Stimulated activated memory B cell treated with anti-CD40 and anti-IgM and Interleukin-4, amounts not matched to agents 10 μg/mL and 1 μg/mL and 100 μg/mL, for 72 hours (primary cell): ENCODE data around the gene DIP2A.

Experiments
- ATAC-seq: fragments of 150-1000 bp; cut with Tn5 transposase; 2 replicates; pipeline ENCODE4 v1.10.0; 2021
- H3K27ac Mint-ChIP-seq: one replicate; pipeline ENCODE4 v1.8.0; 2022; ENCODE audit warnings: mild to moderate bottlenecking, mixed read lengths
- H3K27me3 Mint-ChIP-seq: one replicate; pipeline ENCODE4 v1.8.0; 2022; ENCODE audit warnings: mixed read lengths
- H3K36me3 Mint-ChIP-seq: one replicate; pipeline ENCODE4 v1.8.0; 2022; ENCODE audit warnings: mixed read lengths
- H3K4me1 Mint-ChIP-seq: one replicate; pipeline ENCODE4 v1.8.0; 2022; ENCODE audit warnings: mixed read lengths
- H3K4me3 Mint-ChIP-seq: one replicate; pipeline ENCODE4 v1.8.0; 2022; ENCODE audit warnings: mild to moderate bottlenecking, moderate library complexity, mixed read lengths
- H3K9me3 Mint-ChIP-seq: one replicate; pipeline ENCODE4 v1.8.0; 2022; ENCODE audit warnings: mixed read lengths

Gene DIP2A

GRCh38 chr21:46477765-46478164 lies 19.1 kb downstream of the DIP2A start:
- Mint-ChIP-seq H3K27me3 (no peaks in the 10 kb centered on the region), H3K4me3 (no peak overlapping the region), H3K27ac (no peak overlapping the region), H3K36me3 (peaks cover 28% of the 10 kb centered on the region), H3K9me3 (no peaks in the 10 kb centered on the region), H3K4me1 (peaks cover 17% of the 10 kb centered on the region)
- no peak for ATAC-seq

- Mint-ChIP-seq H3K9me3 (no peaks in the 10 kb centered on the region), H3K4me1 (peaks cover 22% of the 10 kb centered on the region), H3K36me3 (peaks cover 28% of the 10 kb centered on the region), H3K27ac (no peak overlapping the region), H3K4me3 (no peak overlapping the region), H3K27me3 (no peaks in the 10 kb centered on the region)
- no peak for ATAC-seq
These were observed 20.2 kb downstream of the DIP2A start for GRCh38 chr21:46478910-46479309.

- no peak for ATAC-seq
- peaks cover 12% of the 10 kb centered on the region for H3K4me1 Mint-ChIP-seq
- no peaks in the 10 kb centered on the region for H3K27me3 Mint-ChIP-seq
- no peak overlapping the region for H3K27ac Mint-ChIP-seq
- H3K36me3 Mint-ChIP-seq = peaks cover 33% of the 10 kb centered on the region
- no peaks in the 10 kb centered on the region for H3K9me3 Mint-ChIP-seq
- no peak overlapping the region for H3K4me3 Mint-ChIP-seq
These were observed 21.8 kb downstream of the DIP2A start for GRCh38 chr21:46480466-46480865.

DNA sequence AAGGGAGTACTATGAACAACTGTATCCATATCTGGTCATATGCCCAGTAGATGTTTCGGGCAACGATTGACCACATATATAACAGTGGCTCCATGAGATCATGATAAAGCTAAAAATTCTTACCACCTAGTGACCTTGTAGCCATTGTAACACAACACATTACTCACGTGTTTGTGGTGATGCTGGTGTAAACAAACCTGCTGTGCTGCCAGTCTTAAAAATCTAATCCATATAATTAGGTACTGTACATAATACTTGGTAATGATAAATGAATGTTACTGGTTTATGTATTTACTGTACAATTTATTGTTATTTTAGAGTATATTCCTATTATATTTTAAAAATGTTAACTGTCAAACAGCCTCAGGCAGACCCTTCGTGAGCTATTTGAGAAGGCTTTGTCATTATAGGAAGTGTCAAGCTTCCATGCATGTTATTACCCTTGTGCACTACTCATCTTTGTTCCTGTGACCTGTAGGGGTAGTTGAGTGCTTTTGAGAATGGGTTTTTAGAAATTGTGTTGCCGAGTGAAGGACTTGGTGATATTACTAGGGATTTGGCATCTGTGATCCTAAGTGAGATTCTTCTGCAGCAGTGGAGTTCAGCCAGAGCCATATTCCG lies 23.6 kb downstream of the DIP2A start:
- no peaks in the 10 kb centered on the region for H3K27me3 Mint-ChIP-seq
- H3K36me3 Mint-ChIP-seq = peaks cover 36% of the 10 kb centered on the region
- no peak overlapping the region for H3K4me3 Mint-ChIP-seq
- H3K4me1 Mint-ChIP-seq = peaks cover 12% of the 10 kb centered on the region
- H3K9me3 Mint-ChIP-seq = no peaks in the 10 kb centered on the region
- no peak for ATAC-seq
- no peak overlapping the region for H3K27ac Mint-ChIP-seq

GRCh38 chr21:46482846-46483231 lies 24.1 kb downstream of the DIP2A start:
- H3K4me1 Mint-ChIP-seq = peaks cover 12% of the 10 kb centered on the region
- ATAC-seq = no peak
- H3K27me3 Mint-ChIP-seq = no peaks in the 10 kb centered on the region
- H3K36me3 Mint-ChIP-seq = peaks cover 36% of the 10 kb centered on the region
- no peak overlapping the region for H3K27ac Mint-ChIP-seq
- H3K9me3 Mint-ChIP-seq = no peaks in the 10 kb centered on the region
- H3K4me3 Mint-ChIP-seq = no peak overlapping the region

DNA sequence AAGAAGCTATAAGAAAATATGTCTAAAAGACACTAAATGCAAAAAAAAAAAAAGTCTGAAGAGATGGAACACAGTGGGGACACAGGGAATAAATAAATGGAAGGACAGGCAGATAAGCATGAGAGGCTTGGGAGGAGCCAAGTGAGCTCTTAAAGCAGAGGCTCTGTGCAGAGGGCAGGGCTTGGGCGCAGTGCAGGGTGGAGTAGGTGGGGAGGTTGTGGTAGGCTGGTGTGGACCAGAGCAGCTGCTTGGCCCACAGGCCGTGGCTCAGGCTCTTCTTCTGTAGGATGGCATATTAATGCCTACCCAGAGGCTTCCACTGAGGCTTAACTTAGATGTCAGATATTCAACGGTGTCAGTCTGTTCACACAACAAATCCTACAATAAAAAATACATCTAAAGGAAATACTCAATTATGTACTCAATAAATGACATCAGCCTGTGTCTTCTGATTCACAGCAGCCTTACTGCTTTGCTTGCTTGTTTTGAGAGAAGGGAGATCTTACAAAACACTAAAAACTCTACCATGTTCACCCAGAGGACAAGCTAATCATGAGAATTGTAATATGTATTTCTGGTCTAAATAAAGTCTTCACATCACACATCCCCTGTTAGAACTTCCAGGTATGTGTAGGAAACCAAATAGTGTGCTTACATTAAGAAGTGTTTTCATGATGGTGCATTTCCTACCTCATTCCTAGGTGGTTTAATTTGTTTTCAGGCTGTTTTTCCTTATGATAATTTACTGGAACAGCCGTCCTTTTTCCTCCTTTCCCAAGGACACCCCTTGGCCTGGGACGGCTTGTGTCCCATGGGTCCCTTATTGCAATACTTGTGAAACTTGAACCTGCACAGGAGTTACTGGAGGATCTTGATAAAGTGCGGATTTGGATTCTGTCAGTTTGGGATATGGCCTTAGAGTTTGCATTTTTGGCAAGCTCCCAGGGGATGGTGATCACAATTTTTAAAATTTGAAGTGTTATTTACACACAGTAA lies 24.9 kb downstream of the DIP2A start:
- no peaks in the 10 kb centered on the region for H3K27me3 Mint-ChIP-seq
- peaks cover 39% of the 10 kb centered on the region for H3K36me3 Mint-ChIP-seq
- ATAC-seq = no peak
- peaks cover 12% of the 10 kb centered on the region for H3K4me1 Mint-ChIP-seq
- H3K27ac Mint-ChIP-seq = no peak overlapping the region
- H3K9me3 Mint-ChIP-seq = no peaks in the 10 kb centered on the region
- H3K4me3 Mint-ChIP-seq = no peak overlapping the region

DNA sequence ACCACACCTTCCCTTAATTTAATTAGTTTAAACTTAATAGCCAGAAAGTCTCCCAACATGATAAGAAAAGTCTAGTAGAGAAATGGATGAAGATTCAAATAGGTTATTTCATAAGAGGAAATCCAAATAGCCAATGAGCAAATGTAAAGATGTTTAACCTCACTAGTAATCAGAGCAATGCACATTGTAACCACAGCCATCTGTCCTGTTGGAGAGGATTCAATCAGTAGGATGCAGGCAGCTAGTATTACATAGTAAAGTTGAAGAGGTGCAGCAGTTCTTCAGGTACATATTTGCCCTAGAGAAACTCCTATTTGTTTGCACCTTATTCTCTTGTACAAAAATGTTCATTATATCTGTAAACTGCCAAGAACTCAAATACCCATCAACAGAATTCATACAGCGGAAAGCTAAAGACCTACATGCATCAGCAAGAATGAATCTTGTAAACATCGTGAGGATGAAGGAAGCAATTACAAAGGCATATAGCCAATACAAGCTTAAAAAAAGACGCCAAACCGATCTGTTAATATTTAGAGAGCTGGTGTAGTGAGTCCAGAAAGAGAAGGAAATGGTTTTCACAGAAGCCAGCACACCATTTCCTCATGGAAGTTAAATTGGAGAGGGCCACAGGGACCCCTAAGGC lies 27.9 kb downstream of the DIP2A start:
- Mint-ChIP-seq H3K36me3 (peaks cover 34% of the 10 kb centered on the region), H3K9me3 (no peaks in the 10 kb centered on the region), H3K27me3 (no peaks in the 10 kb centered on the region), H3K27ac (no peak overlapping the region), H3K4me1 (peaks cover 12% of the 10 kb centered on the region), H3K4me3 (no peak overlapping the region)
- ATAC-seq = no peak

DNA sequence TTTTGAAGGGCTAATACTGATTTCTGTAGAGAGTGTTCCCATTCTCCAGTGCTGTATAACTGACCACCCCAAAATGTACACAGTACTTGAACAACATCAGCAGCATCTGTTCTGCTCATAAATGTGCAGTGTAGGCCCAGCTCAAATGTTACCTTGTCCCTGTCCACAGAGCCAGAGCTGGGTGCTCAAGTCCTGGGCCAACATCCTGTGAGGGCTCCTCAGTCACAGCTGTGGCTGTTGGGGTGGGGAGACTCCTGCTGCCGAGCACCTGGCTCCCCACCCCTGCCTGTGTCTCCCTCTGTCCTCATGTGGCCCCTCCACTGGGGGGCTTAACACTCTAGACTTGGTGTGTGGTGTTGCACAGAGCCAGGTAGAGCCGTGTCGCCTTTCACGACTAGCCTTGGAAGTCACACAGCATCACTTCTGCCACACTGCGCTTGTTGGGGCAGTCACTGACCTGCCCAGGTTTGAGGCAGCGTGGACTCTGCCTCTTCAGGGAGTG lies 30.5 kb downstream of the DIP2A start:
- no peaks in the 10 kb centered on the region for H3K9me3 Mint-ChIP-seq
- no peaks in the 10 kb centered on the region for H3K27me3 Mint-ChIP-seq
- H3K36me3 Mint-ChIP-seq = peaks cover 60% of the 10 kb centered on the region
- H3K4me1 Mint-ChIP-seq = no peaks in the 10 kb centered on the region
- H3K27ac Mint-ChIP-seq = no peak overlapping the region
- ATAC-seq = no peak
- no peak overlapping the region for H3K4me3 Mint-ChIP-seq

DNA sequence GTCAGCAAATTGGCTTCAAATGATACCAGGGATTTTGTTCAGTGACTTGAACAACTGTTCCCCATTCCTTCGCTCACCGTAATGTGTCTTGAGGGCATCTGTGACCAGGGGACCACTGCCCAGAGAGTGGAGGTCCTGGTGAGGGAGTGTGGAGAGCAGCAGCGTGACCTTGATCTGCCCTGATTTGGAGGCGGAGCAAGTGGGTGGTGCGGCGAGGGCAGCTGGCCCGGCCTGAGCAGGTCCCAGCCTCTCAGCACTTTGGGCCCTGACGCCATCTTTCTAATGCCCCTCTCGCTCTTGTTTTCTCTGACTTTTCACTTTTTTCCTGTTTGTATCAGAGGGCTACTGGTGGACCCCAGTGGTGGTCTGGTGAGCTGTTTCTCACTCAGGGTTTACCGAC lies 31.1 kb downstream of the DIP2A start:
- Mint-ChIP-seq H3K4me3 (no peak overlapping the region), H3K27ac (no peak overlapping the region), H3K36me3 (peaks cover 66% of the 10 kb centered on the region), H3K9me3 (no peaks in the 10 kb centered on the region), H3K4me1 (no peaks in the 10 kb centered on the region), H3K27me3 (no peaks in the 10 kb centered on the region)
- no peak for ATAC-seq

DNA sequence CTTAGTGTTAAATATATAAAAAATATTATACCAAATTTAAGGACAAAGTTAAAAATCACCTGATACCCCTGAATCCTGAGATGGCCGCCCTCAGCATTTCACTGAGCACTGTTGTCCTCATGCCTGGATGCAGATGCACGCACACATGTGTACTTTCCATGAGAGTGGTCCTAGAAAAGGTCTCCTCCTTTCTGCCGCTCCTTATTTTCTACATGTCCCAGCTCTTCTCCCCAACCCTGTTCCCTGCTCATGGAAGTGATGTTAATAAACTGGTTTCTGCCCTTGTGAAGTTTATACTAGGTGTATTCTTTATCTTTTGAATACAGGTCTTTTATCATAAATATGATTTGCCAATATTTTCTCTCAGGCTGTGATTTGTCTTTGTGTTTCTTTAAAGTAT lies 32.9 kb downstream of the DIP2A start:
- Mint-ChIP-seq H3K36me3 (peaks cover 75% of the 10 kb centered on the region), H3K4me1 (no peaks in the 10 kb centered on the region), H3K4me3 (no peak overlapping the region)

GRCh38 chr21:46492851-46493250 lies 34.2 kb downstream of the DIP2A start:
- Mint-ChIP-seq H3K27ac (no peak overlapping the region), H3K27me3 (no peaks in the 10 kb centered on the region), H3K4me1 (no peaks in the 10 kb centered on the region), H3K9me3 (no peaks in the 10 kb centered on the region), H3K4me3 (no peak overlapping the region), H3K36me3 (peaks cover 72% of the 10 kb centered on the region)
- no peak for ATAC-seq

More for the DNA sequence above, 32.9 kb downstream of the DIP2A start:
- no peak overlapping the region for H3K27ac Mint-ChIP-seq
- H3K9me3 Mint-ChIP-seq = no peaks in the 10 kb centered on the region
- no peak for ATAC-seq
- no peaks in the 10 kb centered on the region for H3K27me3 Mint-ChIP-seq

DNA sequence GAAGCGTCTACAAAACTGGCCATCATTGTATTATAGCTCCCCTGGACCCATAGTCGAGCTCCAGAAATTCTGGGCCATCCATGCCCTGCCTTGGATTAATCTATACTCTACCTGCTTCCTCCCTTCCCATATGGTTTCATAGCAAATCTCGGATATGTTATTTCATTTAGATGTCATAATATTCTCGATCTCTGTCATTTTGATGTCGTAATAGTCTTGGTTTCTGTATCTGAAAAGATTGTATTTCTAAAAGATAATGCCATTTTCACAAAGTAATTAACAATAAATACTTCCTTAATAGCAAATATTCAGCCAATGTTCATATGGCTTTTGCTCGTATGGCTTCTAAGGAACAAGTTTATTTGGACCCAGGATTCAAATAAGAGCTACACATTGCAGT lies 35.1 kb downstream of the DIP2A start:
- no peaks in the 10 kb centered on the region for H3K27me3 Mint-ChIP-seq
- no peaks in the 10 kb centered on the region for H3K9me3 Mint-ChIP-seq
- peaks cover 71% of the 10 kb centered on the region for H3K36me3 Mint-ChIP-seq
- no peak overlapping the region for H3K27ac Mint-ChIP-seq
- H3K4me3 Mint-ChIP-seq = no peak overlapping the region
- H3K4me1 Mint-ChIP-seq = no peaks in the 10 kb centered on the region
- no peak for ATAC-seq

- H3K36me3 Mint-ChIP-seq = peaks cover 59% of the 10 kb centered on the region
- H3K4me3 Mint-ChIP-seq = no peak overlapping the region
- no peaks in the 10 kb centered on the region for H3K9me3 Mint-ChIP-seq
- peaks cover 25% of the 10 kb centered on the region for H3K4me1 Mint-ChIP-seq
- no peak for ATAC-seq
- no peak overlapping the region for H3K27ac Mint-ChIP-seq
- H3K27me3 Mint-ChIP-seq = no peaks in the 10 kb centered on the region
These were observed 39.8 kb downstream of the DIP2A start for GRCh38 chr21:46498335-46499050.

DNA sequence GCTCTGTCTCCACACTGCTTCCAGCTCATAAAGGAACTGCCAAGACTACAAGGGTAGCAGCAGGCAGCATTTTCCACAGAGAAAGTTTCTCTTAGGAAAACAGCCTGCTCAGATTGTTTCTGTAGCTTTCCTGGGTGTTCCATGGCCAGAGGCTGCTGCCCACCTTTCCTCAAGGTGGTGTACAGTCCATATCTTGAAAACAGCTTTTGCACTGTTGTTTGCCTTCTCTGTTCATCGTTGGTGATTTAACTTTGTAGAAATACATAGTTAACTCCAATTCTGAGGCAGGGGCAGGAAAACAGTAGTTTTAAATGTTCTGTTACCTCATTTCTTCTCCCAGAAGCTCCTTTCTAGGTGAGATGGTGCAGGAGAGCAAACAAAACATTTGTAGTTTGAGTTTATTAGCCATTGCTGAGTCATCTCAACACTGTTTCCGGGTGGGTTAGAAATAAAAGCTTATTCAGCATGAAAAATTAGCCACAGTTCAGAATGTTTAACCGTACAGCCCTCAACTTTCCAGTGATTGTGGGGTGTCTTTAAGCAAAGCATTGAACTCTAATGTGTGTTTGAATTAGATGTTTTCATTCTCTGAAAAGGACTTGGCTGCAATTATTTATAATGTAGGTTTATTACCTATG lies 41.7 kb downstream of the DIP2A start:
- no peaks in the 10 kb centered on the region for H3K27me3 Mint-ChIP-seq
- H3K4me1 Mint-ChIP-seq = peaks cover 39% of the 10 kb centered on the region
- H3K36me3 Mint-ChIP-seq = peaks cover 48% of the 10 kb centered on the region
- no peak for ATAC-seq
- no peak overlapping the region for H3K4me3 Mint-ChIP-seq
- H3K27ac Mint-ChIP-seq = peak overlapping the region; percentile 64
- H3K9me3 Mint-ChIP-seq = no peaks in the 10 kb centered on the region
